Effector CD8-positive, alpha-beta T cell (primary cell): ENCODE measurements around the gene TSPAN33.
"Not testable (repeated sequence)": the region's sequence is repeated elsewhere in the genome, so short reads cannot be mapped to it uniquely, and the experiment has no call there.

Experiments used
- DNase-seq: peaks from one replicate; lab custom pipeline; 2025; lab: John Stamatoyannopoulos, UW
- total RNA-seq, 4 experiments: gene quantifications; one replicate each; lab custom pipeline; 2026; lab: John Stamatoyannopoulos, UW

TSPAN33 gene
- 0.97 to 4.7 (median 1.9) reads per million in 4 experiments for total RNA-seq

GRCh38 chr7:129144095-129144833, at the start of gene TSPAN33:
TSPAN33 (plus strand) TSS chr7:129144707; CDS start chr7:129144981, 274 bp downstream.
- peak; percentile 61 for DNase-seq

- DNase-seq, result no peak
Measured at GRCh38 chr7:129095258-129095657, 49.2 kb upstream of the TSPAN33 start.

GRCh38 chr7:129098409-129099084, 46.0 kb upstream of the TSPAN33 start:
- DNase-seq, result no peak

GRCh38 chr7:129100827-129101166, 43.7 kb upstream of the TSPAN33 start:
- DNase-seq, result no peak

GRCh38 chr7:129101746-129102145, 42.8 kb upstream of the TSPAN33 start:
- no peak for DNase-seq

- no peak for DNase-seq
Measured at GRCh38 chr7:129103561-129104324, 40.8 kb upstream of the TSPAN33 start.

GRCh38 chr7:129108581-129108980, 35.9 kb upstream of the TSPAN33 start:
- no peak for DNase-seq

GRCh38 chr7:129110258-129110981, 34.1 kb upstream of the TSPAN33 start:
- no peak for DNase-seq

- DNase-seq, result no peak
Measured at GRCh38 chr7:129110982-129111376, 33.5 kb upstream of the TSPAN33 start.

GRCh38 chr7:129115676-129116075, 28.8 kb upstream of the TSPAN33 start:
- DNase-seq, result no peak

GRCh38 chr7:129118182-129118581, 26.3 kb upstream of the TSPAN33 start:
- DNase-seq, result no peak

GRCh38 chr7:129118976-129119375, 25.5 kb upstream of the TSPAN33 start:
- no peak for DNase-seq

- not testable (repeated sequence) for DNase-seq
Measured at GRCh38 chr7:129121501-129122077, 22.9 kb upstream of the TSPAN33 start.

- no peak for DNase-seq
Measured at GRCh38 chr7:129122078-129122750, 22.3 kb upstream of the TSPAN33 start.

- DNase-seq, result no peak
Measured at GRCh38 chr7:129122751-129123509, 21.6 kb upstream of the TSPAN33 start.

GRCh38 chr7:129123510-129123857, 21.0 kb upstream of the TSPAN33 start:
- no peak for DNase-seq

GRCh38 chr7:129126314-129126713, 18.2 kb upstream of the TSPAN33 start:
- DNase-seq, result no peak

- no peak for DNase-seq
Measured at GRCh38 chr7:129127154-129127553, 17.4 kb upstream of the TSPAN33 start.

- DNase-seq, result no peak
Measured at GRCh38 chr7:129127601-129128000, 16.9 kb upstream of the TSPAN33 start.

GRCh38 chr7:129134356-129134987, 10.0 kb upstream of the TSPAN33 start:
- no peak for DNase-seq
